H4 (cell line): ENCODE data around the gene STX1B. TPM values are rescaled to one million over a fixed set of nuclear protein-coding genes. Genes with fewer than 3 reads are reported as not detected.
A peak's percentile ranks its signal among the peaks of the same experiment; 100 is the strongest.

Experiments
- DNase-seq: peaks from one replicate; pipeline ENCODE4 v3.0.0-alpha.2; 2015; ENCODE audit warnings: low spot score
- total RNA-seq: library from RNA; depleted of rRNA; stranded (reverse); fragments of >200 nt; shearing (Covaris generic); gene quantifications from 2 replicates; pipeline ENCODE4 v1.2.3, GENCODE V29; 2014

The STX1B gene
- total RNA-seq, 1 experiment from 2014 or later = 0.04 TPM

DNA sequence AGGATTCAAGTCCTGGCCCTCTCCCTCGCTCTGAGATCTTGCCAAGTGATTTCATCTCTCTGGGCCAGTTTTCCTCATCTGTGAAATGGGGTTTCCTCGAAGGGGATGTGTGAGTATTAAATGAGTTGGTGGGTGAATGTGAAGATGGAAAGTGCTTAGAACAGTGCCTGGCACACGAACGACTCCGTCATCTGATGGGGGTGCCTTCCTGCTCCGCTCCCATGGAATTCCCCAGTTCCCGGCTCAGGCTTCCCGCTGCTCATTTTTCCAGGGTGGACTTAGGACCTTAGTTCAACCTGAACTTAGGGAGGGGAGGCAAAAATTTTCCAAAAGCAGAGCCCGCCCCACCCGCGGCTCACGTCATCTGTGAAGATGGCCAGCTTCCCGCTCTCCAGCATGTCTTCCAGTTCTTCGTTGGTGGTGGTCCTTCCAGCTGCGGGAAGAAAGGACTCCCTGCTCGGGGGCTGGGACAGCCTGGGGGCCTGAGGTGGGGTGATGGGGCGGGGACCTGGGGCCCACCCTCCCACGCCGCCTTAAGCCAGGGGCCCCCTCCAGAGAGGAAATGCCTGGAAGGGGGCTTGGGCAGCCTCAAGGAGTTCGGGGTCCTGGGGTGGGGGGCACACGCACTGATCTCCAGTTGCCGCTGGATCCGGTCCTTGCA is 14.0 kb downstream of the STX1B start:
- DNase-seq = no peak

DNA sequence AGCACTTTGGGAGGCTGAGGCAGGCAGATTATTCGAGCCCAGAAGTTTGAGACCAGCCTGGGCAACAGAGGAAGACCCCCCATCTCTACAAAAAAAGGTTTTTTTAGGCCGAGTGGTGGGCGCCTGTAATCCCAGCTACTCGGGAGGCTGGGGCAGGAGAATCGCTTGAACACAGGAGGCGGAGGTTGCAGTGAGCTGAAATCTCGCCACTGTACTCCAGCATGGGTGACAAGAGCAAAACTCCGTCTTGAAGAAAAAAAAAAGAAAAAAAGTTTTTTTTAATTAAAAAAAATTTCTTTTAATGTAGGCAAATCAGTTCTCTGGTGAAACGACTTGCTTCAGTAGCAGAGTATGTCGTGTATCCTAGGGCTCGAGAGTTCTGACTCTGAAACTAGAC is 14.5 kb downstream of the STX1B start:
- no peak for DNase-seq

DNA sequence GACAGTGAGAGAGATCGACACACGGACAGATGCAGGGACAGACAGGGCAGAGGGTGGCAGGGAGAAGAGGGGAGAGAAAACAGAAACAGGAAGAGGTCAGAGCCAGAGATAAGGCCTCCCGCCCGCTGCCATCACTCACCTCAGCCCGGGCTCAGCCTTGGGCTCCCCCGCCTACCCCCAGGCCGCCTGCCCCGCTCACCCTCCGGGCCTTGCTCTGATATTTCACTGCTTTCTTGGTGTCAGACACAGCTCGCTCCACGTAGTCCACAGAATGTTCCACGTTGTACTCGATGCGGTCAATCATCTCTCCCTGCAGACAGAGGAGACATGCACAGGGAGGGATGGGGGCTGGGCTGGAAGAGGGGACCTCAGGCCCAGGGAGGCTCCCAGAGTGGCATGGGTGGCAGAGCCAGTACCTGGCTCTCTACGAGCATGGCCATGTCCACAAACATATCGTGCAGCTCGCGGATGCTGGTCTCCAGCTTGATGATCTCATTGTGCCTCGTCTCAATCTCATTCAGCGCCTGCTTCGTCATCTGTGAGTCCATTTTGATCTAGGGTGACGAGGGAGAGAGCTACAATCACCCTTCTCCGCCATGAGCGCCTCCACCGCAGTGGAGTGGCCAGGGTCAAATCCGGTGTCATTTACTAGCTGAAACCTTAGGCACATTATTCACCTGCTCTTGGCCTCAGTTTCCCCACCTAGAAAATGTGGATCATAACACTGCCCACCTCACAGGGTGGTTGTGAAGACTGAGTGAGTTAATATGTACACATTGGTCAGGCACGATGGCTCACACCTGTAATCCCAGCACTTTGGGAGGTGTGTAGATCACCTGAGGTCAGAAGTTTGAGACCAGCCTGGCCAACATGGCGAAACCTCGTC is 17.3 kb downstream of the STX1B start:
- DNase-seq = no peak

DNA sequence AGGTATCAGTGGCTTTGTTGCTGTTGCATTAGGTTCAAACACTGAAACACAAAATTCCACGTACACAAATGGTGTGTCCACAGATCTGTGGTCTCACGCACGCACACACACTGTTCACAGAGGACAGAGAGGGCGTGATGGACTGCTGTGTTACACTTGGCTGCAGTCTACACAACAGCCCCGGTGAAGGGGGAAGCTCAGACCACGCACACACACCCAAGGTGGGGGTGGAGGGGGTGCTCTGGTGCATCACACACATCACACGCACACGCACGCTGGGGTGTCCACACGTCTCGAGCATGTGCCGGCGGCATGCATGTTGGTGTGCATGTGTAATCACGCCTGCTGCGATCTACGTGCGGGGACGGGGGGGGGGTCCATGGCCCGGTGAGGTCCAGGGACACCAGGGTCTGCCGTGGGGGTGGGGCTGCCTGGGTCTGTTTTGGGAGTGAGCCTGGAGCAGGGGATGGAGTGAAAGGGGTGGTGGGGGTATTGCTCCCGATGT is 18.1 kb downstream of the STX1B start:
- no peak for DNase-seq

DNA sequence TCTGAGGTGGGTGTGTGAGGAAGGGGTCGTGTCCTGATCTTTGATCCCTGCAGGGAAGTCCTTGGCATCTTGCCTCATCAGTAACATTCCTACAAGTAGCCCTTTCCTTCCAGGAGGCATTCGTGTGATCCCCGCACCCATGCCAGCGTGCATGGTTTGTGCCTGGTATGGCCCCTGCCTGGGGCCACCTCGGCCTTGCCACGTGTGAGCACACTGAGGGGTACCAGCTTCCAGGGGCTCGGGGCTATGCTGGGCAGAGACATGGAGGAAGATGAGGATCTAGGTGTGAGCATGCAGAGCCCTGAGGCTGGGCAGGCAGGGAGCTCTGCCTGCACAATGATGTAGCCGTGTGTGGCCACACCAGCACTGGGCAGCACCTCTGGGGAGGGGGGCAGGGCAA is 19.4 kb downstream of the STX1B start:
- DNase-seq = no peak

DNA sequence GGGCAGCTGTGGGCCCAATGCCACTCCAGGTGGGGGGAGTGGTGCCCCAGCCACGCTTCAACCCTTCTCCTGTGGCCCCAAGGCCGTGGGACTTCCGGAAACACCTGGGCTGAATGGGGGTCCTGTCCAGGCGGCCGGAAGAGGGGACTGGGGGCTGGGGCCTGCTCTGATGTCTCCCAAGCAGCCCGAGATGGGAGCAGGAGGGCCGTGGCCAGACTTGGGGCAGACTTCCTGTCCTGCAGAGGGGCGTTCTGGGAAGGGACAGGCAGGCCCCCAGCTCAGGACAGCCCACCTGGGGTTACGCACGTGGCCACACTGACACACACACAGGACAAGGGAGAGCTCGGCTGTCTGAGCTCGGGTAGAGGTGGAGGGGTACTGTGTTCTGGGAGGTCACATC is 20.3 kb downstream of the STX1B start:
- no peak for DNase-seq

DNA sequence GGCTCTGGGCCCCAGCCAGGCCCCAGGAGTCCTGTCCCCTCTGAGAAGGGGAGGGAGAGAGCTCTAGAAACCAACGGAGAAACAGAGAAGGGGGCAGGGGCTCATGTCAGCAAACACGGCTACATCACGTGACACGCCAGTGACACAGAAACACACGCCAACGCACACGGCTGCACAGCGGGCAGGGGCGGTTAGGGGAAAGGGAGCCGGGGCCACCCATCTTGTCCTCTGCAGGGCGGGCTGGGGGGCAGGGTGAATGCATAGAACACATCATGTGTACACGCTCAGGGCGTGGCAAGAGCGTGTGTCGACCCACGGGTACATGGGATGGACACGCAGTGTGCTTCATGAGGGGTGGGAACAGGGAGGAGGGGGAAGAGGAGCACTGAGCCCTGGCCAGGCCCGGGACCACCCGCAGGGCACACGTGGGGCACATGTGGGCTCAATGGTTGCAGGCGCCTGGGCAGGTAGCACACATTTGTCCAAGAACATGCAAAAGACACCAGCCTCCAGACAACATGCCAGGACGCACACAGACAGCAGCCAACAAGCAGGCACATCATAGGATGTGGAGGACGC is 20.9 kb downstream of the STX1B start:
- DNase-seq = no peak

DNA sequence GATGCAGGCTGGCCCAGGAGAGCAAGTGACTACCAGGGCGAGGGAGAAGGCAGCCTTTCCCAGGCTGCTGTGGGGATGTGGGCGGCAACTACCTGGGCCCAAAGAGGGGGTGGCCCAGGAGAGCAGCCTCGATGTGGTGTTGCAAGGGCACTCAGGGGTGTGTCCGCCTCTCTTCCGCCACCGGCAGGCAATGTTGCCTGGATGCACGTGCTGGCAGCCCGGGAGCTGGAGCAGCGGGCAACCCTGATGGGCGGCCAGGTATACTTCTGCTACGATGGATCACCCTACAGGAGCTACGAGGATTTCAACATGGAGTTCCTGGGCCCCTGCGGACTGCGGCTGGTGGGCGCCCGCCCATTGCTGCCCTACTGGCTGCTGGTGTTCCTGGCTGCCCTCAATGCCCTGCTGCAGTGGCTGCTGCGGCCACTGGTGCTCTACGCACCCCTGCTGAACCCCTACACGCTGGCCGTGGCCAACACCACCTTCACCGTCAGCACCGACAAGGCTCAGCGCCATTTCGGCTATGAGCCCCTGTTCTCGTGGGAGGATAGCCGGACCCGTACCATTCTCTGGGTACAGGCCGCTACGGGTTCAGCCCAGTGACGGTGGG is 22.8 kb downstream of the STX1B start:
- no peak for DNase-seq

DNA sequence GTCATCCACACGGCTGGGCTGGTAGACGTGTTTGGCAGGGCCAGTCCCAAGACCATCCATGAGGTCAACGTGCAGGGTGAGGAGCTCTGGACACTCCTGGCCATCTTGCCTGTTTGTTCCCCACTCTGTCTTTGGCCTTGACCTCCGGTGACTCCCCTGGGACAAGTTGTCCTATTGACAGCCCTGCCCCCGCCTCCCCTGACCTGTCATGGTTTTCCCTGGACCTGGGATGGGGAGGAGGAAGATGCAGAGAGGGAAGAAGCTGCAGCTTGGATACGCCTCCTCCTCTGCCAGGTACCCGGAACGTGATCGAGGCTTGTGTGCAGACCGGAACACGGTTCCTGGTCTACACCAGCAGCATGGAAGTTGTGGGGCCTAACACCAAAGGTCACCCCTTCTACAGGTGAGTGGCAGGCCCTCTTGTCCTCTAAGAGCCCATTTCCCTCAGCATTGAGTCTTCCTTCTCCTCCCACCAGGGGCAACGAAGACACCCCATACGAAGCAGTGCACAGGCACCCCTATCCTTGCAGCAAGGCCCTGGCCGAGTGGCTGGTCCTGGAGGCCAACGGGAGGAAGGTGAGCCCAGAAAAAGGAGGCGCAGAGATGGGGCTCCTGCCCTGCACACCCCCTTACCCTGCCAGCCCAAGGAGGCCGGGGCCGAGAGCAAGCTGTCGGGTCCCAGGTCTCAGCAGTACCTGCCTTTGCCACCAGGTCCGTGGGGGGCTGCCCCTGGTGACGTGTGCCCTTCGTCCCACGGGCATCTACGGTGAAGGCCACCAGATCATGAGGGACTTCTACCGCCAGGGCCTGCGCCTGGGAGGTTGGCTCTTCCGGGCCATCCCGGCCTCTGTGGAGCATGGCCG is 24.1 kb downstream of the STX1B start:
- no peak for DNase-seq

DNA sequence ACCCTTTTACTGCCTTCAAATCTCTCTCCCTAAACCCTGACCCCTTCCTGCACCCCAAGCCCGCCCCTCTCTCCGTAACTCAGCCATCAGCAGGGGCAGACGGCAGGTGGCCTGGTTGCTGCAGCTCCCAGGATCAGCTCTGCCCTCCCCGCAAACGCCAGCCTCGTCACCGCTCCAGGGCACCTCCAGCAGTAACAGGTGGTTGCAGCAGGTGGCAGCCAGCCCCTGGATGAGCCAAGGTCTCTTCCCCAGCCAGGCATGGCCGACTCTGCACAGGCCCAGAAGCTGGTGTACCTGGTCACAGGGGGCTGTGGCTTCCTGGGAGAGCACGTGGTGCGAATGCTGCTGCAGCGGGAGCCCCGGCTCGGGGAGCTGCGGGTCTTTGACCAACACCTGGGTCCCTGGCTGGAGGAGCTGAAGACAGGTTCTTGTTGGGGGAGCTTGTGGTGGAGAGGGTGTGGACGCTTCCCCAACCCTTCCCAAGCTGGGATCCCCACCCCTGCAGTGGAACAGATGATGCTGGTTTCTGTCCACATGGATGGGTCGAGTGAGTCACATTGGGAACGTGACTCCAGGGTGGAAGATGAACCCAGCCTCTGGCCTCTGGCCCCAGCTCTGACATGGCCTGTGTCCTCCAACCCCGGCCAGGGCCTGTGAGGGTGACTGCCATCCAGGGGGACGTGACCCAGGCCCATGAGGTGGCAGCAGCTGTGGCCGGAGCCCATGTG is 24.9 kb downstream of the STX1B start:
- DNase-seq = no peak

DNA sequence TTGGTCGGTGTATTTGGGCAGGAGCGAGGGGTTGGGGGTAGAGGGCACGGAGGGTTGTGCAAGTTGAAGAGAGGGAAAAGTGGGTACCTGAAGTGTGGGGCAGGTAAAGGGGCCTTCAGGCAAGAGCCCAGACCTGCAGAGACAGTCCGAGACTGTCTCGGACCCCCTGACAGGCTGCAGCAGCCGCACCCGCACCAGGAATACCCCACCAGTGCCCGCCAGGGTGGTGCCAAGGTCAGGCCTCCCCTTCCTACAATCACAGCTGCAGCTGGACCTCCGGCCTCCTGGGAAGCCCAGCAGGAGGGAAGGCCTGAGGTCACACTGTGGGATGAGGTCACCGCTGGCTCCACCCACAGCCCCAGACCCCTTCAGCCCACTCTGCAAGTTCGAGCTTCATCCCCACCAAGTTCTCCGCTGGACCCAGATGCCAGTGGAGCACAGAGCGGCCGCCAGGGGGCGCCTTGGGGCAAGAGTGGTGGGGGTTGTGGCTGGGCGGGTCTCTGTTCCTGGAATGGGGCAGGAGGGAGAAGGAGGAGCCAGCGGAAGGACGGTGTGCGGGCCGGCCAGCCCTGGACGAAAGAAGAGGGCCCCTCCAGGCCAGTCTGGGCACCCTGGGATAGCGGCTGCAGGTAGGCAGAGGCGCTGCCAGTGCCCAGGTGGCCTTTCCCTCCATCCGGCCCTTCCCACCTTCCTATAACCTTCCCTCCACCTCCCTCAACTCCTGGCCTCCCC is 25.6 kb downstream of the STX1B start, which contains the start of gene HSD3B7:
Gene HSD3B7, plus strand, starts transcription at position 539 of the 732 bp plus-strand sequence. CDS start 452 bp downstream, outside the sequence.
- DNase-seq = peak; percentile 51

DNA sequence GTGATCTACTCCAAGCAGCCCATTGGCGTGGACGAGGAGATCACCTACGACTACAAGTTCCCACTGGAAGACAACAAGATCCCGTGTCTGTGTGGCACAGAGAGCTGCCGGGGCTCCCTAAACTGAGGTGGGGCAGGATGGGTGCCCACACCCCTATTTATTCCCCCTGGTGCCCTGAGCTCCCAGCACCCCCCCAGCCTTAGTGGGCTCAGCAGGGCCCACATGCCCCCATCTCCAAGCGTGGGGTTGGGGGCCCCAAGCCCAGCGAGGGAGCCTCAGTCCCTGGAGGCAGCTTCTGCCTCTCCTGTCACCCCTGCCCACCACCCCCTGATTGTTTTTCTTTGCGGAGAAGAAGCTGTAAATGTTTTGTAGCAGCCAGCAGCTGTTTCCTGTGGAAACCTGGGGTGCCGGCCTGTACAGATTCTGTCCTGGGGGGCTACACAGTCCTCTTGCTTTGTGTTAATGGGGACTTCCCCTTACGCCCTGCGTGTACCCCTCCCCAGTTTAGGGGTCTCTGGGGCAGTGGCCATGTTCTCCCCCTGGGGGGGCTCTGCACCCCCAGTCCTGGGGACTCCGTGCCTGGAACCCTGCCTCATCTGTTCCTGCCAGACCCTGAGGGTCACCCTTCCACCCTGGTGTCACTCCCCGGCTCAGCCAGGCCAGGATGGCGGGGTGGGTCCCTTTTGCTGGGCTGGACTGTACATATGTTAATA is 26.4 kb downstream of the STX1B start:
- DNase-seq = no peak

DNA sequence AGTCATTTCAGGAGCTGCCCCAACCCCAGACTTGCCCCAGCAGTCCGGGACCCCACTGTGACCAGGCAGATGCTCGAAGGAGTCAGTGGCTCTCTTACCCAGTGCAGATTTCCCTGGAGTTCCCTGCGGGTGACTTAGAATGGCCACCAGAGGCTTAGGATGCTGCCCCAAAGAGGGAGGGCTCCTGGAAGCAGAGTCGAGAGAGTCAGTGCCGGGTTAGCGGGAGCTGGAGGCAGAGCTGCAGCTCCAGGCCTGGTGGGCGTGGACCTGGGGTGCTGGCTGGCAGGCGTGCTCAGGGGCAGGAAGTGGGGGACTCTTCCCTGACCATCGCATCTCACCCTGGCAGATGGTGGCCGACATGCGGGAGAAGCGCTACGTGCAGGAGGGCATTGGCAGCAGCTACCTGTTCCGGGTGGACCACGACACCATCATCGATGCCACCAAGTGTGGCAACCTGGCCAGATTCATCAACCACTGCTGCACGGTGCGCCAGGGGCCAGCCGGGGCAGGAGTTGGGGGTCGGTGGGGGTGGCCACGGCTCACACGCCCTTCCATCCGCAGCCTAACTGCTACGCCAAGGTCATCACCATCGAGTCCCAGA is 27.0 kb downstream of the STX1B start:
- DNase-seq = no peak

DNA sequence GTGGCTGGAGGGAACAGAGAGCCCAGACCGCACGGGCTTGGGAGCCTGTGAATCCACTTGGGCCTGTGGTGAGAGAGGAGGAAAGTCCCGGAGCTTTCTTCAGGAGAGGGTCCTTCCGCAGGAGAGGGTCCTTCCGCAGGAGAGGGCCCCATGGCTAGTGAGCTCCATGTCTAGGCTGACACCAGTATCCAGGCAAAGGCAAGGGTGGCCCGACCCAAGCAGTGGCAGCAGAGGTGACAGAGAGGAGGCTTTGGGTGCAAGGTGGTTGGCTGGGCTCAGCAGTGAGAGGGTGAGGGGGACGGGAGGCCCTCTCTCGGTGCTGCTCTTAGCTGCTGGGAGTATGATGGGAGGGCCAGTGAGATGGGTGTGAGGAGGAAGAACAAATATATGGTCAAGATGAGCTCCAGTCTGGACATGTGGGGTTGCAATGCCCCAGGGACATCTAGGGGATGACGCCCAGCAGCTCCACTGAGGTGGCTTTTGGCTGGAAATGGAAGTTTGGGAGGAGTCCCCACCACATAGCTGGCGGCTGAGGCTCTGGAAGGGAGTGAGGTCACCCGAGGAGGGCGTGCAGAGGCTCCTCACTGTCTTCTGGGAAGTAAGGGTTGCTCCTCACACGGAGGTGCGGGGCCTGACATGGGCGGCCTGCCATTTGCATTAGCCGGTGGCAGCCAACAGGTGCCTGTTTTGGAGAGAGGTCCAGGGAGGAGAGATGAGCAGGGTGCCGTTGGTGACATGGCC is 27.7 kb downstream of the STX1B start:
- no peak for DNase-seq

DNA sequence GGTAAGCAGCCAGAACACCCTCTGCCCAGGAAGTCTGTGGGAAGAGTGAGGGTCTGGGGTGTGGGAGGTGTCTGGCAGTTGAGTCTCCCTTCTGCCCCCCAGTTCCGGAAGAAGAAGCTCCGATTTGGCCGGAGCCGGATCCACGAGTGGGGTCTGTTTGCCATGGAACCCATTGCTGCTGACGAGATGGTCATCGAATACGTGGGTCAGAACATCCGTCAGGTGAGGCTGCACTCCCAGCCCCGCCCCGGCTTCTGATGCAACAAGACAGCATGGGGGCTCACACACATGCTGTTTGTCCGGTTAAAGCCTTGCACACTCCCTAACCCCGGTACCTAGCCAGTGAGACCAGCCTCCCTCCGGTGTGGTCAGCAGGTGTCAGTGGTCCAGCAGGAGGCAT is 29.5 kb downstream of the STX1B start:
- no peak for DNase-seq

DNA sequence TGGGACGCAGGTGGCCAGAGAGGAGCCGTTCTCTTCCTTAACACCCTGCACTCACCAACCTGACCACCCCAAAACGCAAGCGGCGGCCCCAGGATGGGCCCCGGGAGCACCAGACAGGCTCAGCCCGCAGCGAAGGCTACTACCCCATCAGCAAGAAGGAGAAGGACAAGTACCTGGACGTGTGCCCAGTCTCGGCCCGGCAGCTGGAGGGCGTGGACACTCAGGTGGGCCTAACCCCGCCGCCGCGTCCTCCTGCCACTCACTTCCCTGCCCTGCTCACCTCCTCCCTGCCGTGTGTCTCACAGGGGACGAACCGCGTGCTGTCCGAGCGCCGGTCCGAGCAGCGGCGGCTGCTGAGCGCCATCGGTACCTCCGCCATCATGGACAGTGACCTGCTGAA is 30.0 kb downstream of the STX1B start:
- DNase-seq = no peak

DNA sequence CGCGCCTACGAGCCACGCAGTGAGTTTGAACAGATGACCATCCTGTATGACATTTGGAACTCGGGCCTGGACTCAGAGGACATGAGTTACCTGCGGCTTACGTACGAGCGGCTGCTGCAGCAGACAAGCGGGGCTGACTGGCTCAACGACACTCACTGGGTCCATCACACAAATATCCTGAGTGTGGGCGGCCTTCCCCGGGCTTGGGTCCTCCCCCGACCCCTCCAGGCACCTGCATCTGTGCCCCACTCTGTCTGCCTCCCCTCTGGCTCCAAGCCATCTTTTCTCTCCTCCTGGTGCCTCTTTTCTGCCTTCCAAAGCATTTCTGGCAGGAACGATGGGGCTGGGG is 30.4 kb downstream of the STX1B start:
- DNase-seq = no peak
